ACHN (cell line): ENCODE results near the gene ARFGAP1.

Experiments used
- DNase-seq: peaks from one replicate; pipeline ENCODE4 v3.0.0-alpha.2; 2015
- in situ Hi-C: cut with HindIII; loops from 2 replicates; pipeline ENCODE4 v1.10.0; 2017; ENCODE audit warnings: low sequenced_read_pairs, low pct_ligation_motif_present, low pct_unique_long_range_greater_than_20kb

Gene ARFGAP1

DNA sequence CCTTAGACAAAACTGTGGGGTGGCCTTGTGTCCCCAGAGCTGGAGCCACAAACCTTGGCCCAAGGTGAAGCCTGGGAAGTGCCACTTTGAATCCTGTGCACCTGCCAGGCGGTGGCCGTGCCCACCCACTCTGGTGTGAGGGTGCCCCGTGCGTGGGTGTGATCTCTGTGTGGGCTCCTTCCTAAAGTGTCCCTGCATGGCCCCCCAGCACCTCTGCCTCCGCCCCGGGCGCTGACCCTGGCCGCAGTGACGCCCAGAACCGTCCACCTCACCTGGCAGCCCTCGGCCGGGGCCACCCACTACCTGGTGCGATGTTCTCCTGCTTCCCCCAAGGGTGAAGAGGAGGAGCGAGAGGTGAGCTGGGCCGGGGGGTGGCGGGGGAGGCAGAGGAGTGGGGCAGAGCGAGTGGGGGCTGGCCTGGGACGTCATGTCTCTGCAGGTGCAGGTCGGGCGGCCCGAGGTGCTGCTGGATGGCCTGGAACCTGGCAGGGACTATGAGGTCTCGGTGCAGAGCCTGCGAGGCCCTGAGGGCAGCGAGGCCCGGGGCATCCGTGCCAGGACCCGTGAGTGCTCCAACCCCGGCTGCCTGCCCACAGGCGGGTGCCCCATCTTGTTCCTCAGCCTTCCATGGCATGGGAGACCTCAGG, 38.7 kb downstream of the ARFGAP1 start:
- in situ Hi-C loops: no loop called here
- DNase-seq: no peak

DNA sequence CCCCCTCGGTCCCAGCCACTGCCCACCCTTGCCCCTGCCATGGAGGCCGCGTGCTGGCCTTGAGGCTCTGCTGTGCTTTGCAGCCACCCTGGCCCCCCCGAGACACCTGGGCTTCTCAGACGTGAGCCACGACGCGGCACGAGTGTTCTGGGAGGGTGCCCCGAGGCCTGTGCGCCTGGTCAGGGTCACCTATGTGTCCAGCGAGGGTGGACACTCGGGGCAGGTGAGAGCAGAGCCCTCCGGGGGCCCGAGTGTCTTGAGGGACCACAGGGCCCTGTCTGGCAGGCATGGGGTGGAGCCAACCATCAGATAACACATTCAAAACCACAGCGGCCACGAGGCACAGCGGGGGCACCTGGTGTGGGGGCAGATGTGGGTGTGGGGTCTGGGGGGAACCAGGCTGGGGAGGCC, 39.2 kb downstream of the ARFGAP1 start:
- in situ Hi-C loops: no loop called here
- no peak for DNase-seq

DNA sequence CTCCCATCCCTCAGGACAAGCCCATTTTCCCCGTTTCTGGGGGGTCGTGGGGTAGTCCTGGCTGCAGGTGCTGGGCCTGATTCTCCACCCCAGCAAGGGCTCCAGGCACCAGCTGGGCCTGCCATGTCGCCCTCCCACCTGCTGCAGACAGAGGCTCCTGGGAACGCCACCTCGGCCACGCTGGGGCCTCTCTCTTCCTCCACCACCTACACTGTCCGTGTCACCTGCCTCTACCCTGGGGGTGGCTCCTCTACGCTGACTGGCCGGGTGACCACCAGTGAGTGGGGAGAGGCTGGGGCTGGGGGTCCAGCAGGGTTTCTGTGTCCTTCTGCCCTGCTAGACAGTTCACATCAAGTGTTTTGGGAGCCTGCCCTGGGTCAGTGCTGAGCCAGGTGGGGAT, 39.7 kb downstream of the ARFGAP1 start:
- no peak for DNase-seq
- in situ Hi-C loops: no loop called here

DNA sequence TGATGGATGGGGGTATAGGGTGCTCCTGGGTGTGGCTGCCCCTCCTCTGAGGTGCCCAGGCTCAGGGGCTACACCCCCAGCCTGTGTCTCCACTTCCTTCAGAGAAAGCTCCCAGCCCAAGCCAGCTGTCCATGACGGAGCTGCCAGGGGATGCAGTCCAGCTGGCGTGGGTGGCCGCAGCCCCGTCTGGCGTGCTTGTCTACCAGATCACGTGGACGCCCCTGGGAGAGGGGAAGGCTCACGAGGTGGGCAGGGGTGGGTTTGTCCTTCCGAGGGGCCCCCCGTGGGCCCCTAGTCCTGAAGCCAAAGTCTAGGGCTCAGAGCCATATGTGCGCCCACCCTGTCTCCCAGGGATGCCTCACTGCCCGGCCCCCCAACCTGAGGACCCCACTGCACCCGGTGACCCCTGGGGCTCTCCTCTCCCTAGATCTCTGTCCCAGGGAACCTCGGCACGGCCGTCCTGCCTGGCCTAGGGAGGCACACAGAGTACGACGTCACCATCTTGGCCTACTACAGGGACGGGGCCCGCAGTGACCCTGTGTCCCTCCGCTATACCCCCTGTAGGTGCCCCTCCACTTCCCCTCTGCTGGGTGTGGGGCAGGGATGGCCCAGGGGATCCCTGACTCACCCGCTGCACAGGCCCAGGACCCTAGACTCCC, 40.2 kb downstream of the ARFGAP1 start:
- in situ Hi-C loops: no loop called here
- DNase-seq: no peak

DNA sequence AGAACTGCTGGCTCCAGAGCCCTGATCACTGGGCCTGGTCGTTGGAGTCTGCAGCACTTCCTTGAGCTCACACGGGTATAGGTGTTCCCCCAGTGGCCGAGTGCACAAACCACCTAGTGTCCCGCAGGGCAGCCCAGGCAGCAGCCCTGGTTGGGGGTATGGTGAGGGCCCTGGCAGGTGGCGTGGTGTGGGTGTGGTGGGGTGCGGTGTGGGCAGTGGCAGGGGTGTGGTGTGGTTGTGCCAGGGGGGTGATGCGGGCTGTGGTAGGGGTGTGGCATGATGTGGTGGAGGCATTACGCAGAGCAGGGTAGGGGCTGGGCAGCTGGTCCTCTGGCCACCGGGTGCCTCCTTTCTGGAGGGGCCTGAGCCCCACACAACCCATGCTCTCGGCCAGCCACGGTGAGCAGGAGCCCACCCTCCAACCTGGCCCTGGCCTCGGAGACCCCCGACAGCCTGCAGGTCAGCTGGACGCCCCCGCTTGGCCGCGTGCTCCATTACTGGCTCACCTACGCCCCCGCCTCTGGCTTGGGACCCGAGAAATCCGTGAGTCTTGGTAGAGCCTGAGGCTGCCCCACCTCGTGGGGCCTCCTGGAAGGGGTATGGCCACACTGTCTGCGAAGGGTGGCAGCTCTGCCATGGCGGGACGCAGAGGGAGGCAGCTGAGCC, 40.9 kb downstream of the ARFGAP1 start:
- no peak for DNase-seq
- in situ Hi-C loops: no loop called here

DNA sequence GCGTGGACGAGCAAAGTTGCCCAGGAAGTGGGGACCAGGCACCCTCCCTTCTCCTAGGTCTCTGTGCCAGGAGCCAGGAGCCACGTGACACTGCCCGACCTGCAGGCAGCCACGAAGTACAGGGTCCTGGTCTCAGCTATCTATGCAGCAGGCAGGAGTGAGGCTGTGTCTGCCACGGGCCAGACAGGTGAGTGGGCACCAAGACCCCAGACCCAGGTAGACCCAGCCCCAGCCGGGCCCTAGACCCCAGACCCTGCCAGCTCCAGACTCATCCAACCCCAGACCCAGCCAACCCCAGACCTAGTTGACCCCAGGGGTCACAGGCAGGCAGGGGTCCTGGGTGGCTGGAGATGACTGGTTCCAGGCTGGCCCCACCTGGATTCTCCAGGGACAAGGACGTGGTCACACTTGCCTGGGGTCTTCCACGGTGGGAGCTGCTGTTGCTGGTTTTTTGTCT, 41.4 kb downstream of the ARFGAP1 start:
- in situ Hi-C loops: no loop called here
- no peak for DNase-seq

DNA sequence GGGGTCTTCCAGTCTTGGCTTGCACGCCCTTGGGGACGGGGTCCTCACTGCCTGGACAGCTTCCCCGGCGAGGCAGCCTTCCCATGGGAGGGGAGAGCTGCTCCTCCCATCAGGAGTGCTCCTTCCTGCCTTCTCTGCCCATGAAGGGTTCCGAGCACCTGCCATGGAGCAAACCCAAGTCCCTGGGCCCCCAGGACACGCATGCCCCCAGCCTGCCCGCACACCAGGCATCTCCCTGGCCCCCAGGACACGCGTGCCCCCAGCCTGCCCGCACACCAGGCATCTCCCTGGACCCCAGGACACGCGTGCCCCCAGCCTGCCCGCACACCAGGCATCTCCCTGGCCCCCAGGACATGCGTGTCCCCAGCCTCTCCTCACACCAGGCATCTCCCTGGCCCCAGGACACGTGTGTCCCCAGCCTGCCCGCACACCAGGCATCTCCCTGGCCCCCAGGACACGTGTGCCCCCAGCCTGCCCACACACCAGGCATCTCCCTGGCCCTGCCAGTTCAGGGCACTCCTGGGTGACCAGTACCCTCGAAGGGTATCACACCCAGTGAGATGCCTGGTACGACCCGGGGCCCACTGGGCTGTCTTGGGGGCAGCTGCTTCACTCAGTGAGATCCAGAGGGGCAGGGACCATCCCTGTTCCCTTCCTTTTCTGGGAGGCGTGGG, 42.1 kb downstream of the ARFGAP1 start:
- no peak for DNase-seq
- in situ Hi-C loops: no loop called here

DNA sequence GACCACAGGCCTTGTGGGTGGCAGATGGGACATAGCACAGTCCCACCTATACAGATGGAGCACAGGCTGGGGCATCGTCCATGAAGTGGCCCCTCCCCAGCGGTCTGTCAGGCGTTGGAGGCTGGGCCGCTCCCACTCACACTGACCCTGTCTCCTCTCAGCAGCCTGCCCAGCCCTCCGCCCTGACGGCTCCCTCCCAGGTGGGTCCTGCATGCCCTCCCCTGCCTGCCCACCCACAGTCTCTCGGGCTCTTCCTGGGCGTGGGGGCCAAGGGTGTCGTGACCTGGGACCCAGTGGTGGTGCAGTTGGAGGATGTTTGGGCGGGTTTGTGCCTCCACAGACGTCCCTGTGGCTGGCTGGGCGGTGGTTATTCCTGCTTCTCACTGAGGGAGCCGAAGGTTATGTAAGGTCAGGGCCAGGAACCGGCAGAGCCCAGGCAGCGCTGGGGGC, 42.7 kb downstream of the ARFGAP1 start:
- in situ Hi-C loops: no loop called here

DNA sequence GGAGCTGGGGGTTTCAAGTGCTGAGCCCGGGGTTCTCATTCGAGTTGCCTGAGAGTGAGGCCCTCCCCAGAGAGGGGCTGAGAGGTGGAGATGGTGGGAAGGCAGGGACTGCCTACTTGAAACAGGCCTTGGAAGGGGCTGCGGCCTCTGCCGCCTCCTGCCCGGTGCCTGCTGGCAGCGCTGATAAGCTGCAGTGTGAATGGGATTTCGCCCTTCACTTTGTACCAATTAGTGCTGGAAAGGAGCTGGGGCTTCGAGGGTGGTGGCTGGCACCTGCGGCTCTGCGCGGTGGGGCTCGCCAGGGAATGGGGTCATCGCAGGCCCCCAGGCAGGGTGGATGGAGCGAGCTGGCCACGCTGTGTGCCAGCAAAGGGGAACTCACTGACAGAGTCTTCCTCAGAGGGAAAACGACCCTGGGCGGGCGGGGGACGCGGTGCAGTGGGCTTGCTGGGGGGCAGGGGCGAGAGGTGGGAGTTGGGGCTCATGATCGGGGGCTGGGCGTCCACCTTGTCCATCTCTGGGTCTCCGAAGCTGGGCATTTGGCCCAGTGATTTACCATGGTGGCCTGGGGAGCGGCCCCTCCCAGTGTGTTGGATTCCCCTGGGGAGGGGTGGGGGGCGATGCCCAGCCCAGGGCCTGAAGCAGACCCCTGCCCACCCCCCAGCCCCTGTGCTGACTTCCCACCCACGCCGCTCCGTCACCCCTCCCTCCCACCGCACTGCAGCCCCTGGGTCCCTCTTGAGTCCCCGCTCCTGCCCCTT, 43.3 kb downstream of the ARFGAP1 start:
- in situ Hi-C loops: no loop called here
- DNase-seq: no peak

More for the DNA sequence above, 42.7 kb downstream of the ARFGAP1 start:
- no peak for DNase-seq

DNA sequence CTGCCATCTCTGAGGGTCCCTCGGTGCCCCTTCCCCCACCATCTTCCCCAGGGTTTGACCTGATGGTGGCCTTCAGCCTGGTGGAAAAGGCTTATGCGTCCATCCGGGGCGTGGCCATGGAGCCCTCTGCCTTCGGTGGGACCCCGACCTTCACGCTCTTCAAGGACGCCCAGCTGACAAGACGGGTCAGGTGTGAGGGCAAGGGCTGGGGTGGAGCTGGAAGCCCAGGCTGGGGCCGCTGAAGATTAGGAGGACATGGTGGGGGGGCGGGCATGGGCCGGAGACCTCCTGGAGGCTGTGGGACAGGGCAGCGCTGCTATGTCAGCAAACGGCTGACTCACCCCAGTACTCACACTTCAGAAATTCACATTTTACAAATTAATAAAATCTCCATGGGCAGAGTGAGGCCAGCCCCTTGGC, 43.9 kb downstream of the ARFGAP1 start:
- in situ Hi-C loops: no loop called here
- DNase-seq: no peak

DNA sequence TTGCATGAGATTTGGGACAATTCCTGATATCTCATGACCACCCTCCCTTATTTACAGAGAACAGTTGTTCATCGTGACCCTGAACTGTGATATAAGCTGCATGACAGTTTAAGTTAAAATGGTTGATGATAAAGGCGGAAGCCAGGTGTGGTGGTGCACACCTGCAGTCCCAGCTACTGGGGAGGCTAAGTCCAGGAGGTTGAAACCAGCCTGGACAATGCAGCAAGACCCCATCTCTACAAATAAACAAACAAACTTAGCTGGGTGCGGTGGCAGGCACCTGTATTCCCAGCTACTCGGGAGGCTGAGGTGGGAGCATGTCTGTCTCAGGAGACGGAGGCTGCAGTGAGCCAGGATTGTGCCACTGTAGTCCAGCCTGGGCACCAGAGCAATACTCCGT, 44.4 kb downstream of the ARFGAP1 start:
- in situ Hi-C loops: no loop called here
- DNase-seq: no peak

DNA sequence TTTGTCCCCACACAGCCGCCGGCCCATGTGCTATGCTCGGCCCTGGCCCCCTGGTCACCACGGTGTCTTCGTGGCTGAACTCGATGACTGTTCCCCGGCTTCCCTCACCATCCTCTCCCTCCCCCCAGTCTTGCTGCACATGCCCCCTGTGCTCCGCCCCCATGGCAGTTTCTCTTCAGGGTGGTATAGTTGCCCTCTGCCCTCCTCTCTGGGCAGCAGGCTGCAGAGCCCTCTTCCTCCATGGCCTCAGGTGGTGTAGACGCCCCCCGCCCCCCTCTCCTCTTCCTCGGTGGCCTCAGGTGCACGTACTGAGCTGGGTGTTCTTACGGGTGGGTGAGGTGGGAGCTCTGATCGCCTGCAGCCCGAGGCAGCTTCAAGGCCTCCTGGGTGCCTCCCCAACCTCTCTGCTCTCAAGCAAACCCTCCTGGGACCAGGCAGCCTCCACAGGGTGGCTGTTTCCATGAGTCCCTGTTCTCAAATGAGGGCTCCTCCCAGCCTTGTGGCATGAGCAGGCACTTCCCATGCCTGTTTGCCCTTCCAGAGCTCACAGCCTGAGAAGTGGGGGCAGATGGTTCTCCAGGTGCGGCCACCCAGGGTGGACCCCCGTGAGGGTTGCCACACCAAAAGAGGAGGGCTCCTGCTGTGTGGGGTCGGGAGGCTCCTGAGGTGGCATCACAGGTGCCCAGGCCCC, 45.1 kb downstream of the ARFGAP1 start:
- DNase-seq: no peak
- in situ Hi-C loops: no loop called here

DNA sequence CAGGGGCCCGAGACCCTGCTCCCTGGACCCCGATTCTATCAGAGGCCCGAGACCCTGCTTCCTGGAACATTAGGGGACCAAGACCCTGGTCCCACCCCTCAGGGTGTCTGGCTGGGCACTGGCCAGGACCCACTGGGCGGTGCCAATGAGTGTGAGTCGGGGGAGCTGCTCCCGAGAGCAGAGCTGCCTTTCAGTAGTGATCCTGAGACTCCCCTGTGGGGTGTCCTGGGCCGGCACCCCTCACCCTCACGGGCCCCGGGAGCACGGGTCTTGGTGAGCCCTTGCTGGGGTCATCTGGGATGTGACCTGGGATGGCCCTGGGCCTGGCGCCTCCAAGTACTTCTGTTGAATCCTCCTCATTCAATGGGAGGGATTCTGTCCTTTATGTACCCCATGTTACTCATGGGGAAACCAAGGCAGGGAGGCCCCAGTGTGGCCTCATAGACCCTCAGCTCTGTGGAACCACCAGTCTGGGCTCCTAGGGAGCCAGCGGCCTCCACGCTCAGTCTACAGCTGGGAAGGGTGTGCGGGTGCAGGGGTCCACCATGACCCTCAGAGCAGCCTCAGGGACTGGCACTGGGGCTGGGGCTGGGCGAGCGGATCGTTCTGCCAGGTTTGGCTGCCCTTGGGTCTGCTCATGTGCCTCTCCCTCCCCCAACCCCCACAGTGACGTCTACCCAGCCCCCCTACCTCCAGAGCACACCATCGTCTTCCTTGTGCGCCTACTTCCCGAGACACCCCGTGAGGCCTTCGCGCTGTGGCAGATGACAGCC, 46.0 kb downstream of the ARFGAP1 start:
- no peak for DNase-seq
- in situ Hi-C loops: no loop called here

DNA sequence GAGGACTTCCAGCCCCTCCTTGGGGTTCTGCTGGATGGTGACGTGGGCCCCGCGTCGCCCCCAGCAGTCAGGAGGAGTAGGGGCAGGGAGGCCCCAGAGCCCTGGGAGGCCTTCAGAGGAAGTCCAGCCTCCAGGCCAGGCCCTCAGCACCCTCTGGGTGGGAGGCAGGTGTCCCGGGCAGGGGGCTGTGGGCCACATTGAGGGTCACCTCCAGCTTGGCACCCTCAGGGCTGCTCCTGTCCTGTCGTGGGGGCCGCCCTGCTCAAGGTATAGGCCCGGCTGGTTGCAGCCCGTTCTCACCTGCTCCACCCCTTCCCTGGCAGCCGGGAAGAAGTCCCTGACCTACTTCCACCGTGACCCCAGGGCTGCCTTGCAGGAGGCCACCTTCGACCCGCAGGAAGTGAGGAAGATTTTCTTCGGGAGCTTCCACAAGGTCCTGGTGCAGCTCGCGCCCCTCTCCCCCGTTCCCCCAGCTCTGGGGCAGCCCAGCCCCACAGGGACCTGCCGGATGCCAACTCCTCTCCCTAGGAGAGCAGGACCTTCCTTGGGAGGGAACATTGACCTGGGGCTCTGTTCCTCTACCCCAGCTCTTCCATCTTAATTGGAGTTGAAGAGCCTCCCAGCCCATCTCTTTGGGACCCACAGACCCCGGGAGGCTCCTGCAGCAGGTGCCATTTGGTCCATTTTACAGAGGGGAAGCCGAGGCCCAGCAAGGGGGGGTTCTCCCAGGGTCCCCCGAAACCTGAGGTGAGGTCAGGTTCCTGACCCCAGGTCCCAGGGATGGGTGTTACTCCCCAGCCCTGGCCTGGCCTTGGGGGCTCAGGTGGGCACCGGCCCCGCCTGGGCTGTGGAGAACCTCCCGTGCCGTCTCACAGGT, 46.8 kb downstream of the ARFGAP1 start:
- in situ Hi-C loops: no loop called here
- no peak for DNase-seq

DNA sequence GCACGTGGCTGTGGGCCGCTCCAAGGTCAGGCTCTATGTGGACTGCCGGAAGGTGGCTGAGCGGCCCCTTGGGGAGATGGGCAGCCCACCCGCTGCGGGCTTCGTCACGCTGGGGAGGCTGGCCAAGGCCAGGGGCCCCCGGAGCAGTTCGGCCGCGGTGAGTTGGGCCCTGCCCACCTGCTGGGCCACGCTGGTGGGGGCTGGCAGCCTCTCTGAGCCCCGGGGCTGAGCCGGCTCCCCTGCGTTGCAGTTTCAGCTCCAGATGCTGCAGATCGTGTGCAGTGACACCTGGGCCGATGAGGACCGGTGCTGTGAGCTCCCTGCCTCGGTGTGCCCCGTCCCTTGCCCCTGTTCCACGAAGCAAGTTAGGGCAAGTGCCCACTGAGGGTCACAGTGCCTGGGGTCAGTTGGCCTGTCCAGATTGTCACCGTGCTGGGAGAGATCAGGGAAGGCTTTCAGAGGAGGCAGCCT, 47.5 kb downstream of the ARFGAP1 start:
- no peak for DNase-seq
- in situ Hi-C loops: no loop called here

DNA sequence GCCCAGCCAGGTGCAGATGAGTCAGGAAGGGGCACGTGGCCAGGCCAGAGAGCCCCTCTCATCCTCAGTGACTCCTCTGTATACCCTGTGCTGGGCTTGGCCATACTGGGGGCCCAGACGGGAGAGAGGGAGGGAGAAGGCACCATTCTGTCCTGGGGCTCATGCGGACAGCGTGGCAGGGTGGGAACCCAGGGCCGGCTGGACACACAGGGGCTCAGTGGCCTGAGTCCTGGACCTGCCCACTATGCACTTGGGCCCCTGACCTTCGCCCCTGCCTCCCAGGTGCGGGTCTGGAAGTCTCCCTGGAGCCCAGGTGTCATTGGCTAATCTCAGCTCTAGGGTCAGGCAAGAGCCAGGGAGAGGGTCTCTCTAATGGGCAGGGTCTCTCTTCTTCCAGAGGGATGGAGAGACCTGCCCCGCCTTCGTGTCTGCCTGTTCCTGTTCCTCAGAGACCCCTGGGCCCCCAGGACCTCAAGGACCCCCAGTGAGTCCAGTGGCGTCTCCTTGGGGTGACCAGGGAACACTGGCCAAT, 48.1 kb downstream of the ARFGAP1 start:
- no peak for DNase-seq
- in situ Hi-C loops: no loop called here
